Hematopoietic multipotent progenitor cell treated with erythropoietin and hydrocortisone succinate and interleukin-3 and kit ligand, for 4 days (in vitro differentiated cells): Measurements from ENCODE around the gene RADIL.

ENCODE experiments used
- DNase-seq: peaks from one replicate; pipeline ENCODE4 v3.0.0-alpha.2; 2015

The RADIL gene

GRCh38 chr7:4753598-4754432 is 129.7 kb downstream of the RADIL start:
- DNase-seq, result peak; percentile 80

- no peak for DNase-seq
These were observed 132.0 kb downstream of the RADIL start for GRCh38 chr7:4751398-4751947.

- DNase-seq, result no peak
These were observed 133.7 kb downstream of the RADIL start for GRCh38 chr7:4749798-4750197.

DNA sequence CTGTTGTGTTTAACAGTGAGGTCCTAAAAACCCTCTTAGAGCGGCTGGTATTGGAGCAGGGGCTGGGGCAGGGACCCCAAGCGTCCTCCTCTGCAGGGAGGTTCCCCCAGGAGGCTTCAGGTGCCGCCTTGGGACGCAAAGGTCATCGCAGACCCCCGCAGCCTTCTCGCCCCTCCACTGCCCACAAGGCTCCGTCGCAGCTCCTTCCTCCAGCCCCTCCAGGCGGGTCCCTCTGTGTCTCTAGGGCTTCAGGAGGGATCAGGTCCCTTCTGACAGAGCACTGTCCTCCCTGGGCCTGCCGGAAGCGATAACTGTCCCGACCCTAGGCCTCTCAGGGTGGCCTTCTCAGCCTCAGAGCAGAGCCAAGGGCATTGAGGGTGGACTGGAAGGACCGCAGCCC is 134.2 kb downstream of the RADIL start:
- no peak for DNase-seq
